ENCODE results near the gene AMZ1. TPM values are rescaled to one million over a fixed set of nuclear protein-coding genes. Genes with fewer than 3 reads are reported as not detected.

AMZ1 gene
- total RNA-seq, 3 donors from 2014 or later (not counting 1 experiment from before 2014, with no cell fraction given): 0.07 to 1.2 (median 0.27) TPM

DNA sequence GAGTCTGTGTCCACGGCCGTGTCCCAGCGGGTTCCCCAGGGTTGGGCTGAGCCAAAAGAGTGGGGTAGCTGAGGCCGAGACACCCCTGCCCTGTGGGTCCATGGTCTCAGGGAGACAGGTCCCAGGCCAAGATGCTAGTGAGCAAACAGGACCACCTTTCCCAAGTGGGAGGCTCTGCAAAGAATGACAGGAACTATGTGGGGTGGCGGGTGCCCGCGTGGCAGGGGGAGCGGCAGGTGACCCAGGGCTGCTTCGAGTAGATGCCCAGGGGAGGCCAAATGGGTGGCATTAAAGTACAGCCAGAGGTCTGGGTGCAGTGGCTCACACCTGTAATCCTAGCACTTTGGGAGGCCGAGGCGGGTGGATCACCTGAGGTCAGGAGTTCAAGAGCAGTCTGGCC, 38.0 kb upstream of the AMZ1 start:
- intact Hi-C loops (cut with micrococcal nuclease): no loop called here
- no peaks in the 10 kb centered on the region for H3K36me3 Mint-ChIP-seq
- no peaks in the 10 kb centered on the region for H3K9me3 Mint-ChIP-seq
- no peaks in the 10 kb centered on the region for H3K27me3 Mint-ChIP-seq (ENCODE audit: low read depth in 2 of 2)
- no peak for DNase-seq
- Histone ChIP-seq H3K36me3 (ENCODE audit: control insufficient read depth, insufficient read depth, low read length) (peaks cover 2% of the 10 kb centered on the region), H3K4me1 (ENCODE audit: control insufficient read depth, insufficient read depth, low read length) (peaks cover 17% of the 10 kb centered on the region), H3K27me3 (ENCODE audit: control insufficient read depth, insufficient read depth, low read length) (no peaks in the 10 kb centered on the region), H3K27ac (ENCODE audit: low read length) (no peak overlapping the region), H3K9me3 (ENCODE audit: control insufficient read depth, insufficient read depth, low read length) (no peaks in the 10 kb centered on the region), H3K4me3 (ENCODE audit: low read length) (no peak overlapping the region)
- ATAC-seq: no peak
- 95% methylated on average over 11 of the region's 11 CpGs for WGBS (ENCODE audit: insufficient coverage)
- TF ChIP-seq, protein P1, sequence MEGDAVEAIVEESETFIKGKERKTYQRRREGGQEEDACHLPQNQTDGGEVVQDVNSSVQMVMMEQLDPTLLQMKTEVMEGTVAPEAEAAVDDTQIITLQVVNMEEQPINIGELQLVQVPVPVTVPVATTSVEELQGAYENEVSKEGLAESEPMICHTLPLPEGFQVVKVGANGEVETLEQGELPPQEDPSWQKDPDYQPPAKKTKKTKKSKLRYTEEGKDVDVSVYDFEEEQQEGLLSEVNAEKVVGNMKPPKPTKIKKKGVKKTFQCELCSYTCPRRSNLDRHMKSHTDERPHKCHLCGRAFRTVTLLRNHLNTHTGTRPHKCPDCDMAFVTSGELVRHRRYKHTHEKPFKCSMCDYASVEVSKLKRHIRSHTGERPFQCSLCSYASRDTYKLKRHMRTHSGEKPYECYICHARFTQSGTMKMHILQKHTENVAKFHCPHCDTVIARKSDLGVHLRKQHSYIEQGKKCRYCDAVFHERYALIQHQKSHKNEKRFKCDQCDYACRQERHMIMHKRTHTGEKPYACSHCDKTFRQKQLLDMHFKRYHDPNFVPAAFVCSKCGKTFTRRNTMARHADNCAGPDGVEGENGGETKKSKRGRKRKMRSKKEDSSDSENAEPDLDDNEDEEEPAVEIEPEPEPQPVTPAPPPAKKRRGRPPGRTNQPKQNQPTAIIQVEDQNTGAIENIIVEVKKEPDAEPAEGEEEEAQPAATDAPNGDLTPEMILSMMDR (IDR thresholded peaks at IDR 0.05): no peak
- no peak overlapping the region for H3K4me3 Mint-ChIP-seq
- H3K4me1 Mint-ChIP-seq: peaks cover 6 to 29% of the 10 kb centered on the region in 2 donors
- no peak overlapping the region for H3K27ac Mint-ChIP-seq

DNA sequence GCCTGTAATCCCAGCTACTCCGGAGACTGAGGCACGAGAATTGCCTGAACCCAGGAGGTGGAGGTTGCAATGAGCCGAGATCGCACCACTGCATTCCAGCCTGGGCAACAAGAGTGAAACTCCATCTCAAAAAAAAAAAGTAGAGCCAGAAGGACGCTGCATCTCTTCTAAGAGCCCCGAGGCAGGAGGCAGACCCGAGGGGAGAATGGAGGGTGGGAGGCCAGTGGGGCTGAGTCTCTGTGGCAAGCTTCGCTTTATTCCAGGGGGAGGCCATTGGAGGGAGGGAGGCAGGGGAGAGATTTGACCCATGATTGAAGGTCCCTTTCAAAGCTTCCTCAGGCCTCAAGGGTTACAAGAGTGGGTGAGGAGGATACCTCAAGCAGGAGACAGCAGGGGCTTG, 37.6 kb upstream of the AMZ1 start:
- Mint-ChIP-seq H3K27ac (no peak overlapping the region), H3K4me1 (peaks cover 1 to 24% of the 10 kb centered on the region in 2 donors), H3K4me3 (no peak overlapping the region), H3K36me3 (no peaks in the 10 kb centered on the region), H3K9me3 (no peaks in the 10 kb centered on the region), H3K27me3 (ENCODE audit: low read depth in 2 of 2) (no peaks in the 10 kb centered on the region)
- Histone ChIP-seq H3K4me3 (ENCODE audit: low read length) (no peak overlapping the region), H3K9me3 (ENCODE audit: control insufficient read depth, insufficient read depth, low read length) (no peaks in the 10 kb centered on the region), H3K27me3 (ENCODE audit: control insufficient read depth, insufficient read depth, low read length) (no peaks in the 10 kb centered on the region), H3K4me1 (ENCODE audit: control insufficient read depth, insufficient read depth, low read length) (peaks cover 12% of the 10 kb centered on the region), H3K36me3 (ENCODE audit: control insufficient read depth, insufficient read depth, low read length) (peaks cover 2% of the 10 kb centered on the region), H3K27ac (ENCODE audit: low read length) (no peak overlapping the region)
- ATAC-seq (no peak), DNase-seq (no peak)
- TF ChIP-seq, protein P1 (IDR thresholded peaks at IDR 0.05): no peak
- intact Hi-C loops (cut with micrococcal nuclease): no loop called here
- 86% methylated on average over 8 of the region's 8 CpGs for WGBS (ENCODE audit: insufficient coverage)

DNA sequence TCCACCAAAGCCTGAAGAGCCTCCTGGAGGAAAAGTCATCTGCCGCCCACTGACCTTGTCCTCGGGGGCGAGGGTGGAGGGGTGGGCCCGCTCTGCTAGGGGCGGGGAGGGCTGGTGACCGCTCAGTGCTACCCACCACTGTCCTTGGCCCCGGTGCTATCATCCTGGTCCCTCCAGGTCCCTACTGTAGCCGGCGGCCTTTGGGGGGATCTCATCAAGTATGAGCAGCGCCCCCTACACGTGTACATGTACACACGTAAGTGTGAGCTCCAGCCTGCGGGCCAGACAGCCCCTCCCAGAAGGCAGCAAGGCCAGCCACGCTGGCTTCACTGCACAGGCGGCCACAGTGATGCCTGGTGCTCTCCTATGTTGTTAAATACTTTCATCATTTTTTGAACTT, 36.7 kb upstream of the AMZ1 start:
- Histone ChIP-seq H3K4me1 (ENCODE audit: control insufficient read depth, insufficient read depth, low read length) (peaks cover 3% of the 10 kb centered on the region), H3K4me3 (ENCODE audit: low read length) (no peak overlapping the region), H3K27me3 (ENCODE audit: control insufficient read depth, insufficient read depth, low read length) (no peaks in the 10 kb centered on the region), H3K36me3 (ENCODE audit: control insufficient read depth, insufficient read depth, low read length) (peaks cover 2% of the 10 kb centered on the region), H3K9me3 (ENCODE audit: control insufficient read depth, insufficient read depth, low read length) (no peaks in the 10 kb centered on the region), H3K27ac (ENCODE audit: low read length) (no peak overlapping the region)
- WGBS (ENCODE audit: insufficient coverage): 87% methylated on average over 15 of the region's 15 CpGs
- no peak overlapping the region for H3K4me3 Mint-ChIP-seq
- no peaks in the 10 kb centered on the region for H3K36me3 Mint-ChIP-seq
- intact Hi-C loops (cut with micrococcal nuclease): no loop called here
- no peak for DNase-seq
- peaks cover 0 to 17% of the 10 kb centered on the region in 2 donors for H3K4me1 Mint-ChIP-seq
- TF ChIP-seq, protein P1 (IDR thresholded peaks at IDR 0.05): no peak
- H3K27me3 Mint-ChIP-seq (ENCODE audit: low read depth in 2 of 2): no peaks in the 10 kb centered on the region
- ATAC-seq: no peak
- no peaks in the 10 kb centered on the region for H3K9me3 Mint-ChIP-seq
- no peak overlapping the region for H3K27ac Mint-ChIP-seq
